ENCODE data around the gene IL22RA2.
A peak's percentile ranks its signal among the peaks of the same experiment; 100 is the strongest.

The IL22RA2 gene

GRCh38 chr6:137181891-137182653 lies 8.6 kb upstream of the IL22RA2 start:
- H3K36me3 Mint-ChIP-seq, result peaks cover 11% of the 10 kb centered on the region
- no peak overlapping the region for H3K27ac Mint-ChIP-seq
- H3K4me3 Mint-ChIP-seq, result no peak overlapping the region
- H3K4me1 Mint-ChIP-seq, result no peaks in the 10 kb centered on the region
- peaks cover 8% of the 10 kb centered on the region for H3K9me3 Mint-ChIP-seq
- peaks cover 4% of the 10 kb centered on the region for H3K27me3 Mint-ChIP-seq

- H3K36me3 Mint-ChIP-seq, result peaks cover 3% of the 10 kb centered on the region
- no peak overlapping the region for H3K27ac Mint-ChIP-seq
- no peak overlapping the region for H3K4me3 Mint-ChIP-seq
- H3K27me3 Mint-ChIP-seq, result peaks cover 2% of the 10 kb centered on the region
- no peaks in the 10 kb centered on the region for H3K4me1 Mint-ChIP-seq
- H3K9me3 Mint-ChIP-seq, result no peaks in the 10 kb centered on the region
Observed at GRCh38 chr6:137177611-137178010, 4.2 kb upstream of the IL22RA2 start.

GRCh38 chr6:137176729-137177128 lies 3.3 kb upstream of the IL22RA2 start:
- no peaks in the 10 kb centered on the region for H3K9me3 Mint-ChIP-seq
- no peaks in the 10 kb centered on the region for H3K4me1 Mint-ChIP-seq
- H3K27me3 Mint-ChIP-seq, result peaks cover 2% of the 10 kb centered on the region
- H3K27ac Mint-ChIP-seq, result no peak overlapping the region
- no peak overlapping the region for H3K4me3 Mint-ChIP-seq
- H3K36me3 Mint-ChIP-seq, result peaks cover 1% of the 10 kb centered on the region

GRCh38 chr6:137175868-137176245 lies 2.4 kb upstream of the IL22RA2 start:
- Mint-ChIP-seq H3K27me3 (peaks cover 2% of the 10 kb centered on the region), H3K36me3 (no peaks in the 10 kb centered on the region), H3K9me3 (no peaks in the 10 kb centered on the region), H3K27ac (no peak overlapping the region), H3K4me1 (no peaks in the 10 kb centered on the region), H3K4me3 (no peak overlapping the region)

- Mint-ChIP-seq H3K4me1 (no peaks in the 10 kb centered on the region), H3K36me3 (no peaks in the 10 kb centered on the region), H3K27me3 (peaks cover 2% of the 10 kb centered on the region), H3K9me3 (no peaks in the 10 kb centered on the region), H3K27ac (no peak overlapping the region), H3K4me3 (no peak overlapping the region)
Observed at GRCh38 chr6:137175157-137175867, 1.9 kb upstream of the IL22RA2 start.

- H3K4me1 Mint-ChIP-seq, result no peaks in the 10 kb centered on the region
- H3K9me3 Mint-ChIP-seq, result no peaks in the 10 kb centered on the region
- H3K36me3 Mint-ChIP-seq, result no peaks in the 10 kb centered on the region
- H3K4me3 Mint-ChIP-seq, result no peak overlapping the region
- H3K27ac Mint-ChIP-seq, result no peak overlapping the region
- H3K27me3 Mint-ChIP-seq, result peaks cover 2% of the 10 kb centered on the region
Observed at GRCh38 chr6:137172734-137173431, 561 bp downstream of the IL22RA2 start.

- Mint-ChIP-seq H3K27ac (no peak overlapping the region), H3K4me3 (no peak overlapping the region), H3K4me1 (no peaks in the 10 kb centered on the region), H3K27me3 (peaks cover 1% of the 10 kb centered on the region), H3K36me3 (no peaks in the 10 kb centered on the region), H3K9me3 (no peaks in the 10 kb centered on the region)
Observed at GRCh38 chr6:137171824-137172733, 1.4 kb downstream of the IL22RA2 start.

- H3K4me1 Mint-ChIP-seq, result peaks cover 4% of the 10 kb centered on the region
- H3K4me3 Mint-ChIP-seq, result no peak overlapping the region
- H3K27me3 Mint-ChIP-seq, result peaks cover 1% of the 10 kb centered on the region
- no peaks in the 10 kb centered on the region for H3K36me3 Mint-ChIP-seq
- no peaks in the 10 kb centered on the region for H3K9me3 Mint-ChIP-seq
- H3K27ac Mint-ChIP-seq, result no peak overlapping the region
Observed at GRCh38 chr6:137171053-137171374, 2.4 kb downstream of the IL22RA2 start.

- no peak overlapping the region for H3K4me3 Mint-ChIP-seq
- H3K27me3 Mint-ChIP-seq, result peaks cover 1% of the 10 kb centered on the region
- no peaks in the 10 kb centered on the region for H3K36me3 Mint-ChIP-seq
- H3K9me3 Mint-ChIP-seq, result no peaks in the 10 kb centered on the region
- no peak overlapping the region for H3K27ac Mint-ChIP-seq
- H3K4me1 Mint-ChIP-seq, result peaks cover 6% of the 10 kb centered on the region
Observed at GRCh38 chr6:137170266-137171052, 3.0 kb downstream of the IL22RA2 start.

- no peak overlapping the region for H3K27ac Mint-ChIP-seq
- no peak overlapping the region for H3K4me3 Mint-ChIP-seq
Observed at GRCh38 chr6:137167702-137168377, 5.6 kb downstream of the IL22RA2 start.

GRCh38 chr6:137166247-137167098 lies 7.0 kb downstream of the IL22RA2 start:
- Mint-ChIP-seq H3K9me3 (peaks cover 4% of the 10 kb centered on the region), H3K36me3 (peaks cover 3% of the 10 kb centered on the region), H3K27me3 (peaks cover 4% of the 10 kb centered on the region), H3K4me3 (peak overlapping the region; percentile 3), H3K27ac (no peak overlapping the region), H3K4me1 (peaks cover 18% of the 10 kb centered on the region)

More at GRCh38 chr6:137167702-137168377, 5.6 kb downstream of the IL22RA2 start:
- Mint-ChIP-seq H3K4me1 (peaks cover 18% of the 10 kb centered on the region), H3K36me3 (peaks cover 3% of the 10 kb centered on the region), H3K9me3 (peaks cover 4% of the 10 kb centered on the region), H3K27me3 (peaks cover 1% of the 10 kb centered on the region)

GRCh38 chr6:137165375-137166246 lies 7.8 kb downstream of the IL22RA2 start:
- H3K4me3 Mint-ChIP-seq, result no peak overlapping the region
- H3K9me3 Mint-ChIP-seq, result peaks cover 4% of the 10 kb centered on the region
- peaks cover 6% of the 10 kb centered on the region for H3K27me3 Mint-ChIP-seq
- H3K4me1 Mint-ChIP-seq, result peaks cover 18% of the 10 kb centered on the region
- no peak overlapping the region for H3K27ac Mint-ChIP-seq
- peaks cover 3% of the 10 kb centered on the region for H3K36me3 Mint-ChIP-seq
